ENCODE measurements around the gene SLC39A3. TPM values are rescaled to one million over a fixed set of nuclear protein-coding genes. Genes with fewer than 3 reads are reported as not detected.

Gene SLC39A3
- total RNA-seq, 1 experiment from 2014 or later, result 39.1 TPM

DNA sequence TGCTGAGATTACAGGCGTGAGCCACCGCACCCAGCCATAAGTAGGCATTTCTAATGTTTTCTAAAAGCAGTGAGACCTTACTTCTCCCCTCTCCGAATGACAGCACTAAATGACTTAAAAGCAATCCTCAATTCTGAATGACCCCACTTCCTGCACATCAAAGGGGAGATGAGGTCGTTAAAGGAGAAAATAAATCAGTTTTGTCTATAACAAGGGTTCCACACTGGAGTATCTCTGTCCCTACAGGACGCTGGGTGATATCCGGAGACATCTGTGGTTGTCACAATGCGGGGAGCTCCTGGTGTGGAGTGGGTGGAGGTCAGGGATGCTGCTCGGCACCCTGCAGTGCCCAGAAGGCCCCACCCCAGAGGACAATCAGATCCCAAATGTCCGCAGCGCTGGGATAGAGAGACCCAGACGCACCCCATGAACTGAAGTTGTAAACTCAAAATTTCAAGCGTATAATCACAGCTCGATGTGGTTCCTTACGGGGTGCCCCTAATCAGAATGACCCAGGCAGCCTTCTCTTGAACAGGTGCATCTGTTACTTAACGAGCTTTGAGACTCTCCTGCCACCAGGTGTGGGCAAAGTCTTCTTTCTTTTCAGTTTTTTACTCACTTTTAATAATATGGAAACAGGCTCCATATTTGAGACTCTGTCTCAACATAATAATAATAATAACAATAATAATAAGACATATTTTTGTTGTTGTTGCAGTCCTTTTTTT, 40.2 kb downstream of the SLC39A3 start:
- Histone ChIP-seq H3K4me2 (ENCODE audit: low read length) (no peak overlapping the region), H3K9ac (ENCODE audit: low read length) (no peak overlapping the region), H3K27me3 (ENCODE audit: insufficient read depth, low read length) (no peaks in the 10 kb centered on the region), H3K36me3 (ENCODE audit: control insufficient read depth in 1 of 2, insufficient read depth in 2 of 2, low read length in 2 of 2) (no peaks in the 10 kb centered on the region), H3K4me3 (replicated peaks in 1 of 2; ENCODE audit: low read depth in 1 of 2, low read length in 2 of 2) (no peak overlapping the region), H3K4me1 (ENCODE audit: control insufficient read depth in 1 of 2, insufficient read depth in 2 of 2, low read length in 2 of 2) (peaks cover 4 to 15% of the 10 kb centered on the region in 2 experiments; a peak in 3 of 4 replicates), H4K20me1 (ENCODE audit: insufficient read depth) (no peaks in the 10 kb centered on the region), H3K27ac (ENCODE audit: low read depth, low read length) (no peak overlapping the region), H3K79me2 (ENCODE audit: insufficient read depth, low read length) (no peaks in the 10 kb centered on the region), H3K9me2 (ENCODE audit: insufficient read depth) (no peaks in the 10 kb centered on the region), H3K9me3 (ENCODE audit: control insufficient read depth in 1 of 2, insufficient read depth in 1 of 2, low read depth in 1 of 2, low read length in 2 of 2) (no peaks in the 10 kb centered on the region), H2AFZ (ENCODE audit: low read depth, low read length, poor library complexity, severe bottlenecking) (no peak overlapping the region)
- no peak for DNase-seq (ENCODE audit: low read depth, low spot score)
- CTCF ChIA-PET, result no interaction called here
- intact Hi-C loops (cut with micrococcal nuclease), result no loop called here
- TF ChIP-seq ZFX (IDR thresholded peaks at IDR 0.05), result no peak
- TF ChIP-seq REST (IDR thresholded peaks at IDR 0.05; ENCODE audit: low read depth), result no peak
- TF ChIP-seq ELF1 (IDR thresholded peaks at IDR 0.05; ENCODE audit: borderline replicate concordance, low read depth), result no peak
- TF ChIP-seq POLR2AphosphoS5 (IDR thresholded peaks at IDR 0.05; ENCODE audit: low read depth, low read length), result no peak
- TF ChIP-seq EZH2 (IDR thresholded peaks at IDR 0.05), result no peak
- no peak for TF ChIP-seq CTCF (IDR thresholded peaks at IDR 0.05 in 2 of 3, conservative IDR thresholded peaks at IDR 0.05 in 1 of 3; ENCODE audit: borderline replicate concordance in 1 of 3, insufficient read depth in 1 of 3, low read depth in 2 of 3, low read length in 2 of 3)
- TF ChIP-seq CBX3 (IDR thresholded peaks at IDR 0.05; ENCODE audit: low read depth), result no peak
- TF ChIP-seq POLR2A (IDR thresholded peaks at IDR 0.05; ENCODE audit: borderline replicate concordance, extremely low read depth, insufficient read depth, insufficient read length), result no peak
- TF ChIP-seq, protein P1, sequence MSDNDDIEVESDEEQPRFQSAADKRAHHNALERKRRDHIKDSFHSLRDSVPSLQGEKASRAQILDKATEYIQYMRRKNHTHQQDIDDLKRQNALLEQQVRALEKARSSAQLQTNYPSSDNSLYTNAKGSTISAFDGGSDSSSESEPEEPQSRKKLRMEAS (IDR thresholded peaks at IDR 0.05), result no peak
- BruUV-seq (replicated peaks), result no TSS peak
- POLR2A ChIA-PET, result no interaction called here
- RAD21 ChIA-PET (ENCODE audit: low non-redundant PET in 1 of 2, low total read pairs in 2 of 2, uncharacterized antibody in 2 of 2, unreplicated experiment in 2 of 2), result interaction anchor here in 1 of 2 experiments (0.6 kb wide), 1 partner anchor 145 kb away, joined by 3 read pairs; no protein-coding TSS in a partner anchor
- no peak for ATAC-seq

Measured in HCT116 (cell line).